ENCODE results near the gene TMTC3.
"Not testable (repeated sequence)": the region's sequence is repeated elsewhere in the genome, so short reads cannot be mapped to it uniquely, and the experiment has no call there.

Gene TMTC3

GRCh38 chr12:88127099-88127498 lies 15.0 kb upstream of the TMTC3 start:
- H3K4me3 ChIP-seq (ENCODE audit: low read depth, low read length), result no peak overlapping the region
- TF ChIP-seq CTCF (IDR thresholded peaks at IDR 0.05; ENCODE audit: low read depth, low read length), result no peak

GRCh38 chr12:88127855-88128254 lies 14.3 kb upstream of the TMTC3 start:
- H3K4me3 ChIP-seq (ENCODE audit: low read depth, low read length), result no peak overlapping the region
- no peak for TF ChIP-seq CTCF (IDR thresholded peaks at IDR 0.05; ENCODE audit: low read depth, low read length)

- no peak for TF ChIP-seq CTCF (IDR thresholded peaks at IDR 0.05; ENCODE audit: low read depth, low read length)
- no peak overlapping the region for H3K4me3 ChIP-seq (ENCODE audit: low read depth, low read length)
These were observed 9.7 kb upstream of the TMTC3 start for GRCh38 chr12:88132392-88132791.

DNA sequence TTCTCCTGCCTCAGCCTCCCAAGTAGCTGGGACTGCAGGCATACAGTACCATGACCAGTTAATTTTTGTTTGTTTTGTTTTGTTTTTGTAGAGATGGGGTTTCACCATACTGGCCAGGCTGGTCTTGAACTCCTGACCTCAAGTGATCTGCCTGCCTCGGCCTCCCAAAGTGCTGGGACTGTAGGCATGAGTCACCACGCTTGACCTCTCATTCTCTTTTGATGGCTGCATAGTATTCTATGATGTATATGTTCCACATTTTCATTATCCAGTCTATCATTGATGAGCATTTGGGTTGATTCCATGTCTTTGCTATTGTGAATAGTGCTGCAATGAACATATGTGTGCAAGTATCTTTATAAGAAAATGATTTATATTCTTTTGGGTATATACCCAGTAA lies 8.9 kb upstream of the TMTC3 start:
- H3K4me3 ChIP-seq (ENCODE audit: low read depth, low read length), result not testable (repeated sequence)

DNA sequence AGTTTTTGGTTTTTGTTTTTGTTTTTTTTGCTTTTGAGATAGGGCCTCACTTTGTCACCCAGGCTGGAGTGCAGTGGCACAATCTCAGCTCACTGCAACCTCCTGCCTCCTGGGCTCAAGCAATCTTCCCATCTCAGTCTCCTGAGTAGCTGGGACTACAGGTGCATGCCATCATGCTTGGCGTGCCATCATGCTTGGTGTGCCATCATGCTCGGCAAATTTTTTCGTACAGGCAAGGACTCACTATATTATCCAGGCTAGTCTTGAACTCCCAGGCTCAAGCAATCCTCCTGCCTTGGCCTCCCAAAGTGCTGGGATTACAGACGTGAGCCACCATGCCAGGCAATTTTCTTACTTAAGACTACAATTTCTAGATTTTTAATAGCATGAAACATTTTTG lies 2.4 kb upstream of the TMTC3 start:
- H3K4me3 ChIP-seq (ENCODE audit: low read depth, low read length), result not testable (repeated sequence)

DNA sequence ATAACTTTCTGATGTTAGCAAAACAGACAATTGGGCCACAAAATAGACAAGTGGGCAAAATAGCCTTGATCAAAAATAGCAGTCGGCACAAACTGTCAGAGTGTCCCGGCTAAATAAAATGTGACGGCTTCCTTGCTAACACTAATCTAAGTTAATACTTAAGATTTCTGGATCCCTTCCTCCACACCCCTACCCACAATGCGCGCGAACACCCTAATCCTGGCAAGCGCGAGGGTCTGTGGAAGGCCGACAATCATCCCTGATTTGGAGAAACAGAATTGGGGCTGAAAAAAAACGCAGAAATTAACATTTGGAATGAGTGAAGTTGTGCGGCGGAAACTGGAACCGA lies 708 bp upstream of the TMTC3 start:
- no peak for TF ChIP-seq CTCF (IDR thresholded peaks at IDR 0.05; ENCODE audit: low read depth, low read length)

GRCh38 chr12:88142610-88142991 lies 494 bp downstream of the TMTC3 start:
- no peak for TF ChIP-seq CTCF (IDR thresholded peaks at IDR 0.05; ENCODE audit: low read depth, low read length)
- peak overlapping the region; percentile 95 for H3K4me3 ChIP-seq (ENCODE audit: low read depth, low read length)

More for the DNA sequence above, 708 bp upstream of the TMTC3 start:
- H3K4me3 ChIP-seq (ENCODE audit: low read depth, low read length), result peak overlapping the region; percentile 95

- TF ChIP-seq CTCF (IDR thresholded peaks at IDR 0.05; ENCODE audit: low read depth, low read length), result no peak
- H3K4me3 ChIP-seq (ENCODE audit: low read depth, low read length), result no peak overlapping the region
These were observed 1.9 kb downstream of the TMTC3 start for GRCh38 chr12:88144037-88144436.

Measured in WI38 (cell line).